Bone marrow (tissue), 2 donors: ENCODE results near the gene NPPC.

Experiments used
- DNase-seq, 2 donors: peaks; one replicate each; lab custom pipeline; 2025; lab: John Stamatoyannopoulos, UW

The NPPC gene

DNA sequence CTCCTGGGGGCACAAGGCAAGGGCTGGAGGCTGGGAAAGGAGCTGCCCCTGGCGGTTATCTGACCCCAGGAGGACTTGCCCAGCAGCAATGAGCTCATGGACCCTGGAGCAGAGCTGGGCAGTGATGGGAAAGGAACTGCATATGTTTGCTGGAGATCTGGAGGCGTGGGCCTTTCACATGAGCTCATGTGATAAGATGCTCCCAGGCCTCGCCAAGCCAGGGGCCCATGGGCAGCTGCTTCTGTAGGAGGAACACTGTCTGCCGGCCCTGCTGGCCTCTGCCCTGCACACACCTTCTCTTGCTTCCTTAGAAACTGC lies 9.0 kb upstream of the NPPC start:
- DNase-seq = no peak

DNA sequence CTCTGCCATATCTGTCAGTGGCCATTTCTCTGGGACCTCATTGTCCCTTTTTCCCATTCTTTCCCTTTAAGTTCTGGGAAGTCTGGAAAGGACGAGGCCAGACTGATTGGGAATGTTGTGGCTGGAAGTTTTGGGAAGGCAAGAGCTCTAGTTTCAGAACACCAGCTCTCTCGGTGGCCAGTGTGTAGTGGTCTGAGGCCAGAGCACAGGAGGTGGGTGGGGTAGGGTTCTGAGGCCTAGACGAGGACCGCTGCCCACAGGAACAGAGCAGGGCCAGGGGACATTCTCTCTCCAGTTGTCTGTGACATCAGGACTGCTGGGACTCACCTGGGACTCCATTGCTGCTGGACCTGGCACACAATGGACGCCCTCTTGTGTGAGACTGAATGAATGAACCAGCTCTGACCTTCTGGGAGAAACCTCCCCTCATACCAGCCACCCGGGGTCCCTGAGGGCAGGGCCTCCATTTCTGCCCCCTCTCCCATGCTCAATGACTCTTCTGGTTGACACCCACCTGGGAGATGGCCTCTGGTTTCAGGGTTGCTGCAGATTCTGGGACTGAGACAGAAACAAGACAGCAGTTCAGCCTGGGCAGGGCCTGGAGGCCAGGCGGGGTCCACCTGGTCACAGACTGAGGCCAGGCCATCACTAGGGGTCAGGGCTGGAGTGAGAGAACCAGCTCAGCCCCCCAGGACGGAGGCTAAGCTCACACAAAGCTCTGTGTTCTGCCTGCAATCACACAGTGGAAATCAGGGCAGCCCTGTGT lies 8.4 kb upstream of the NPPC start:
- DNase-seq = no peak

DNA sequence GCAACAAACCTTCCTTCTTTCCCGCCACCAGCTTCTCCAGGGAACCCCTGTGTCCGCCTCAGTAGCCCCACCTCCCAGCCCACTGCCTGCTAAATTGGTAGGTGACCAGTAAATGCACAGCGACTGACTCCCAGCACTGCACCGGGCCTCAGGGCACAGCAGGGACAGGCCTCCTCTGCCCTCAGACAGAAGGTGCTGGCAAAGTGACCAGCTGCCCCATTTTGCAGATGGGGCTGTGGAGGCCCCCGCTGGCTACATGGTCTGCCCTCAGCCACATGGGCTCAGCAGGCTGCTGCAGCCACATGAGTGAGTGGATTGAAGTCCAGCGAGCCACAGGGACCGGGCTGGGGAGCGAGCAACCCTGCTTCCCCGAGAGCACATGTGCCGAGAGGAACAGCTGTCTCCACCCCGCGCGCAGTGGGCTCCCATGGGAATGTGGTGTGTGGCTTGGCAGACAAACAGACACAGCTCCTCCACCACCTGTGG lies 7.8 kb upstream of the NPPC start:
- no peak for DNase-seq

DNA sequence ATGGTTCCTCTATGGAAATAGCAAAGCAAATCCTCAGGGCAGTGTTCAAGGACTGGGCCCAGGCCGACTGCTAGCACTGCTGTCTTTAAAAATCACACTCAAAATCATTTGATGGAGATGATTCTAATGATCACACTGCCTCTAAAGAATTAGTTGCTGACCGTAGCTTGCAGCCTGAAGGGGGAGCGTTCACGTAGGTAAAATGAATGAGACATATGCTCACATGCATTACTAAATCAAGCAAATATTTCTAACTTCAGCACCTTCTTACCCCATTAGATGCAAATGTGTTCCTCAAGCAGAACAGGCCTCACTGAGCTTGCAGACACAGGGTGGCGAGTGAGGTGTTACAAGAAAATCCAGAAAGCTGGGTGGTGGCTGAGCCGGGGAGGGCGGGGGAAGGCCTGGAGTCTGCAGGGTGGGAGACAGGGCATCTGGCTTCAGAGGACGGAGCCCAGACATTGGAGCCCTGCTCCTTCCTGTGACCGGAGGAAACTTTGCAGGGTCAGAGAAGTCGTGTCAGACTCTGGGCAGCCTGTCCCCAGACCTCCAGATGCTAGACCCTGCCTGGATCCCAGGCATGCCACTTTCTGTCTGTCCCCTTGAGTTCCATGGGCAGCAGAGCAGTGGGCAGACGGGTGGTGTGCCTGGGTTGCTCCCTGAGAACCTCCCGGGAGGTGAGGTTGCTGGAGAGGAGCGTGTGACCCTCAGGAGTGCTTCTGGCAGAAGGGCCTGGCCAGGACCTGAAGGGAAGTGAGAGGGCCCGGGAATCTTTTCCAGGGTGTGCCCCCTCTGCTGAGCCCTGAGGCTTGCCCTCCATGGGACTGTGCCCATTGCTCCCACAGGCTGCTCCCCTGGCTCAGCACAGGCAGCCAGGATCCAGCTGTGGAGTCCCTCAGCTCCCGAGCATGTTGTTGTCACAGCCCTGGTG lies 7.1 kb upstream of the NPPC start:
- DNase-seq = no peak

DNA sequence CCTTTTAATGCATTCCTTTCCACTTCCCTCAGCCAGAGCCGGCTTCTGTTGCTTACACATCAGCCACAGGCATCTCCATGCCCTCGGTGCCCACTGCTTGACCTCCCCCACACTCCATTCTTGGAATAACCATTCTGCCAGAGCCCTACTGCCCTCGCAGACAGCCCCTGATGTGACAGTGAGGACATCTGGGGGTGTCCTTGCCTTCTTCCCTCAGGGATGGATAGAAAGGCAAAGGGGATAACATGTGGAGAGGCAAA lies 6.4 kb upstream of the NPPC start:
- DNase-seq = no peak

GRCh38 chr2:231931481-231931915 lies 5.3 kb upstream of the NPPC start:
- DNase-seq = no peak

DNA sequence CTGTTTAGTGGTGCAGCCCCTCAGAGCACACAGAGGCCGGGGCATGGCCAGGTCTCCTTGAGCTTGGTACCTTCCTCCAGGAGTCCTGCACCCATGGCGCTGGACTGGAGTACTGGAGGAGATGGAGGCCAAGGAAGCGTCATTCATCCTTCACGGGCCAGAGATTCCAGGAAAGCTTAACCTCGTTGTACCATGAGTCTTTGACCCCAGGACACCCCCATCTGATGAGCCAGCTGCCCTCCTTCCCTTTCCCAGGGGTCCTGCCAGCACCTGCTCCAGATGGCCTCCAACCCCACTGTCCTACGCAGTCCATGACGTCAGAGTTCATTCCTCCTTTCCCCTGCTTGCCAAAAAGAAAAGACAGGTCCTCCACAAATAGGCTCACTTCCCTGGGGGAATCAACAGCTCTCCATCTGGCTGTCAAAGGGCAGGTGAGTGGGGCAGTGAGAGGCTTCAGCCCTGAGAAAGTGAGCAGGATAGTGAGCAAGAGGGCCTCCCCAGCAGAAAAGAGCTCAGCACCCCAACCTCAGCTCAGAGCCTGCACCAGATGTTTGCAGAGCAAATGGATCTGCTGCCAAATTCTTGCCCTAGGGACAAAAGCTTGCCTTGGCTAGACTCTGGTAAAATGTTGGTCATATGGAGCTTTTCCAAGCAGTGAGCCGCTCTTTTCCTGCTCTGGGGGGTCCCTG lies 4.5 kb upstream of the NPPC start:
- DNase-seq = no peak

DNA sequence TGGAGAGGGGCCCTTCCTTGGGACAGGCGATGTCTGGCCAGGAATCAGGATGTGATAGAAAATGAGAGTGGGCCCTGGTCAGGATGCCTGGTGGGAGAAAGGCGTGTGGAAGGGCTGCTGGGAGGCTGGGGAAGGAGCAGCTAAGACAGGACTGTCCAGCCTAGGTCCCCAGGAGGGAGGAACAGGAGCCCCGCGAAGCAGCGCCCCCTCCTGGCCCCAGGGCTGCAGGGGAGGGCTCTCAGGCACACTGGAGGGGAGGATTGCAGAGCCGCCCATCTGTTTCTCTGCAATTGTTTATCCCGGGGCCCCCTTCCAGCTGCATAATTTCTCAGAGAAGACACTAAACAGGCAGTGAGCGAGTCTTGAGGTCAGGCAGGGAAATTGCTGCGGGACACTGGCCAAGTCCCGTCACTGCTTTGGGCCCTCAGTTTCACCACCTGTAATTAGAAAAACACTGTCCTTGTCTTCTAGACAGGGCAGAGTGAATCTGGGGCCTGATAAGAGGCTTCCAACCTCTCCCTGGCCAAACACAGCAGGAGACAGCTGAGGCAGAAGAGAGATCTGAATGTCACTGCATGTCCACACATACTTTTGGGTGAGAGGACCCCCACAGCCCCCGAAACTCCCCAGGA lies 3.9 kb upstream of the NPPC start:
- peak in 1 of 2 donors; percentile 10 for DNase-seq

GRCh38 chr2:231928901-231929725 lies 2.9 kb upstream of the NPPC start:
- no peak for DNase-seq

GRCh38 chr2:231928481-231928880 lies 2.3 kb upstream of the NPPC start:
- DNase-seq = no peak

DNA sequence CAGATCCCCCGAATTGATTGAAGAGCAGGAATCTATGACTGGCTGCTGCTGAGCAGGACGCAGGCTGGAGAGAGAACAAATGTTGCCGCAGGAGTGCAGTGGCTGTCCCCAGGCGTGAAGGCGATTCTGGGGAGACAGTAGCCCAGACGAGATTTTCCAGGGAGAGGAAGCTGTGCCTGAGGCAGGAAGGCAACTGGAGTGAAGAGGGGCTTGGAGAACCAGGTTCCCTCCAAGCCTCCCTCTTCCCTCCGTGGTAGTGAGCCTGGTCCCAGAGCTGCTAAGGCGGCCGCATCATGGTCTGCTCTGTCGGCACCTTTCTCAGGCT lies 1.3 kb upstream of the NPPC start:
- no peak for DNase-seq

DNA sequence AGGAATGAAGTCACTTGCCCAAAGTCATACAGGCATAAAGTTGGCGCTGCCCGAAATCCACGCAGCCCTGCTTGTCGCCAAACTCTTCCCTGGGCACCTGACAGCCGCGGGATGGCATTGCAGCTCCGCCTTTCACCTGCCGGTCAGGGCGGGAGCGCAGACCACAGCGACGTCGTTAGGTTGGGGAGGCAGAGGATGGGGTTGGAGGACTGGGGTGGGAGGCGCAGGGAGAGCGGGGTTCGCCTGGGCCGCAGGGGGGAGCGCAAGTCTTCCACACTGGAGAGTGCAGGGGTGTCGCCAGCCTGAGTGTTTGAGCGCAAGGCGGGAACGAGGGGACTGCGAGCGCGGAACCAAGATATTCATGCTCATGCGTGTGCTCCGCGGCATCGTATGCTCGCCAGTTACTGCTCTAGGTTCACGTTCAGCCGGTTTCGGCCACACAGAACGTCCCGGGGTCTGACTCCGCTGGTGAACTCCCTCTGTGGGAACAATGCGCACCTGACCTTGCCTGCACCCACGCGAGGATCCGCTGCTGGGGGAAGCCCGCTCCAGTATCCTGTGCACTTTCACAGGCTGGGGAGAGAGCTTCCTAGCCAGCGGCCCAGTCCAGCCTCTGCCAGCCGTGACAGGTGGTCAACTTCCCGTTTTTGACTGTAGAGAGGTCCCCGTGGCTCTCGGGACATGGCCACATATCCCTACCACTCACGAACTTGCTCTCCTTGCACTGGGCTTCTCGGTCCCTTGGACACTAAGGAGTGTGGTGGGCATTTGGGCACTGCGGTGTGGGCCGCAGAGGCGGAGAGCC lies 767 bp upstream of the NPPC start:
- DNase-seq = no peak

GRCh38 chr2:231925303-231926179 lies 655 bp downstream of the NPPC start:
- peak in 1 of 2 donors; percentile 60 for DNase-seq

DNA sequence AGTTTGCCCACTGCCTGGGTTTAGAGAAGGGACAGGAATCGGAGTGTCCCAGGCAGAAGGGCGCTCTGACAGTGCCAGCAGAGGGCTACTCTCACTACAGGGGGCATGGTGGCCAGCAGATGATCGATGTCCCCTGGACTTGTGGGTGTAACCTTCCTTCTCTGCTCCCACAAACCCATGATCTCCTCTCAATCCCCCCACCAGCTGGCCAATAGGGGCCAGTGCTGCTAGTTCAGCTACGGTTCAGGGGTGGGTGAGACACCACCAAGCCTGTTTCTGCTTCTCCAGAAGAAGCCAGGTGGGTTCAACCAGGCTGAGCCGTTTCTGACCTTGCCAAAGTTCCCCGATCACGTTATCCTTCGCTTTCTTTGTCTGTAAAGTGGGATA lies 1.3 kb downstream of the NPPC start:
- no peak for DNase-seq

- DNase-seq = no peak
Observed at GRCh38 chr2:231923951-231924888, 2.0 kb downstream of the NPPC start.

- no peak for DNase-seq
Observed at GRCh38 chr2:231923010-231923344, 3.2 kb downstream of the NPPC start.

DNA sequence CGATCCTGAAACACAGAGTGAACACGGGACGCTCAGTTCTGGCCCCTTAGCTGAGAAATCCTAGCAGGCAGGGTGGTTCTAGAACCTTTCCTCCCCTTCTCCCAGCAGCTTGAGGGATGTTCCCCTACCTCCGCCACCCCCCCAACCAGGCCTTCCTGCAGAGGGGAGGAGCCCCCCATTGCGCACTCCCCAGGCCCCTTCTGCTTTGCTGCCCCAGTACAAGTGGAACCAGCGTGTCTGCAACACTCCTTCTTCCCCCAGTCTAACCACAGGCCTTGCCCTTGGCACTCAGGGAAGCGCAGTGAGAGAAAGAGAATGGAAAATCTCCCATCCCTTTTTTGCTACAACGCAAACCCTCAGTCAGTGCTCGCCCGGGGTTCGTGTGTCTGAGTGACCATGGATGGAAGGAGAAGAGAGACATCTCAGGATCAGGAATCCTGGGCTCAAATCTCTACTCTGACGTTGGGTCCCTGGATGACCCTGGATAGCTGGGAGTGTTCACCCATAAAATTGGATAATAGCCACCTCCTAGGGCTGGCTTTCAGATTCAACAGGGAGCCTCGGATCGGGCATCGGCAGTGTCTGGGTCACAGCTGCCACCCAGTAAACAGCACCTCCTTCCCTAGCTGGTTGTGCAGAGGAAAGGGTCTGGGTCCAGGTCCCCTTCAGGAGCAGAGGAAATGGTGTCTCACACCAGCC lies 3.7 kb downstream of the NPPC start:
- no peak for DNase-seq

DNA sequence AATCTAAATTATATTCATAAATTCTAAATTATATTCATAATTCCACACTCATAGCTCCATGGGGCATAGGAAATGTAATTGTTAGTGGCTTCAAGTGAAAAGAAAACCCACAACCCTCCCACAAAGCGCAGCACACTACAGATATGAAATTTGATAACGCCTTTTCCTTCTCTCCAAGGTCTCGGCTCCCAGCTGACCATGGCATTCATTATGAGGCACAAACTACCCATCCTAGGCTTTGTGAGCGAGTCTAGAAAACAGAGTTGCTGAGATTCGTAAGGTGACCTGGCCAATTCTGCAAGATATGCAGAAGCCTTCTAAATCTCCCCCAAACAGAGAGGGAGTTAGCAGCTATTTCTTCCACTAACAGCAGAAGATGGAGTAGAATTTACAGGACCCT lies 5.4 kb downstream of the NPPC start:
- DNase-seq = no peak
